ENCODE data around the gene CNTN5.

- TF ChIP-seq EZH2 (IDR thresholded peaks at IDR 0.05; ENCODE audit: borderline replicate concordance, insufficient read depth, low read depth, low read length, poor library complexity, severe bottlenecking): no peak
- no peak for TF ChIP-seq CTCF (IDR thresholded peaks at IDR 0.05)
Observed at GRCh38 chr11:99822846-99823565, 802.3 kb downstream of the CNTN5 start.

Measured in B cell (primary cell).